H9 (cell line): ENCODE results near the gene KRTAP5-9. TPM values are rescaled to one million over a fixed set of nuclear protein-coding genes. Genes with fewer than 3 reads are reported as not detected.

ENCODE experiments used
- DNase-seq: peaks from one replicate; pipeline ENCODE4 v3.0.0-alpha.2; 2017
- H2AFZ ChIP-seq: one replicate; pipeline ENCODE4 v1.6.1; 2013; ENCODE audit warnings: mild to moderate bottlenecking, low read length, control low read depth, moderate library complexity
- H2AK5ac ChIP-seq: 2 replicates; pipeline ENCODE4 v1.6.1; 2013; ENCODE audit warnings: low read length, control low read depth, mixed read lengths; ENCODE audit not compliant: insufficient read length
- H2BK120ac ChIP-seq: one replicate; pipeline ENCODE4 v1.6.1; 2013; ENCODE audit warnings: low read depth, mild to moderate bottlenecking, low read length, control low read depth, inconsistent platforms; ENCODE audit not compliant: poor library complexity, severe bottlenecking
- H2BK12ac ChIP-seq: 2 replicates; pipeline ENCODE4 v1.6.1; 2013; ENCODE audit warnings: low read length, control low read depth, mixed read lengths, low read depth; ENCODE audit not compliant: insufficient read length
- H2BK15ac ChIP-seq: 2 replicates; pipeline ENCODE4 v1.6.1; 2013; ENCODE audit warnings: low read depth, low read length, control low read depth
- H2BK20ac ChIP-seq: one replicate; pipeline ENCODE4 v1.6.1; 2013; ENCODE audit warnings: low read depth, mild to moderate bottlenecking, low read length, control low read depth, inconsistent platforms; ENCODE audit not compliant: poor library complexity, severe bottlenecking
- H2BK5ac ChIP-seq: 2 replicates; pipeline ENCODE4 v1.6.1; 2013; ENCODE audit warnings: low read length, control low read depth, mixed read lengths; ENCODE audit not compliant: insufficient read length
- H3K14ac ChIP-seq: 2 replicates; pipeline ENCODE4 v1.6.1; 2013; ENCODE audit warnings: low read length, control low read depth; ENCODE audit not compliant: insufficient read depth
- H3K18ac ChIP-seq: 2 replicates; pipeline ENCODE4 v1.6.1; 2013; ENCODE audit warnings: low read depth, mild to moderate bottlenecking, mixed read lengths, low read length, control low read depth; ENCODE audit not compliant: insufficient read length
- H3K23ac ChIP-seq: 2 replicates; pipeline ENCODE4 v1.6.1; 2013; ENCODE audit warnings: low read length, control low read depth, mixed read lengths, low read depth; ENCODE audit not compliant: insufficient read length
- H3K23me2 ChIP-seq: 2 replicates; pipeline ENCODE4 v1.6.1; 2013; ENCODE audit warnings: low read depth, mild to moderate bottlenecking, mixed read lengths, low read length, control low read depth; ENCODE audit not compliant: insufficient read length, poor library complexity, severe bottlenecking
- H3K27ac ChIP-seq: 2 replicates; pipeline ENCODE4 v1.5.1; 2013; ENCODE audit warnings: low read length, control low read depth, mixed read lengths, low read depth; ENCODE audit not compliant: insufficient read length
- H3K27me3 ChIP-seq: 2 replicates; pipeline ENCODE4 v1.6.1; 2013; ENCODE audit warnings: low read length, control low read depth, inconsistent platforms; ENCODE audit not compliant: insufficient read depth
- H3K4ac ChIP-seq: 2 replicates; pipeline ENCODE4 v1.6.1; 2013; ENCODE audit warnings: low read depth, mild to moderate bottlenecking, control low read depth, inconsistent platforms, low read length, moderate library complexity
- H3K4me1 ChIP-seq: 2 replicates; pipeline ENCODE4 v1.6.1; 2013; ENCODE audit warnings: low read length, control low read depth, inconsistent platforms; ENCODE audit not compliant: insufficient read depth
- H3K4me2 ChIP-seq: 2 replicates; pipeline ENCODE4 v1.6.1; 2013; ENCODE audit warnings: low read length, control low read depth, mixed read lengths; ENCODE audit not compliant: insufficient read length, insufficient read depth
- H3K56ac ChIP-seq: 2 replicates; pipeline ENCODE4 v1.6.1; 2013; ENCODE audit warnings: low read depth, mild to moderate bottlenecking, mixed read lengths, low read length, control low read depth; ENCODE audit not compliant: insufficient read length
- H3K79me1 ChIP-seq: 2 replicates; pipeline ENCODE4 v1.6.1; 2013; ENCODE audit warnings: low read depth, mild to moderate bottlenecking, moderate library complexity, low read length, control low read depth, inconsistent platforms; ENCODE audit not compliant: insufficient read depth, poor library complexity, severe bottlenecking
- H3K79me2 ChIP-seq: 2 replicates; pipeline ENCODE4 v1.6.1; 2013; ENCODE audit warnings: low read length, control low read depth, inconsistent platforms; ENCODE audit not compliant: insufficient read depth
- H3K9ac ChIP-seq: 2 replicates; pipeline ENCODE4 v1.6.1; 2013; ENCODE audit warnings: low read length, control low read depth, mixed read lengths; ENCODE audit not compliant: insufficient read length; ENCODE audit errors: extremely low read depth
- H3K9me3 ChIP-seq: one replicate; pipeline ENCODE4 v1.6.1; 2013; ENCODE audit warnings: low read depth, low read length, inconsistent platforms; ENCODE audit not compliant: control insufficient read depth
- H3T11ph ChIP-seq: one replicate; pipeline ENCODE4 v1.6.1; 2013; ENCODE audit warnings: mild to moderate bottlenecking, low read length, control low read depth, inconsistent platforms
- H4K20me1 ChIP-seq: one replicate; pipeline ENCODE4 v1.6.1; 2013; ENCODE audit not compliant: control insufficient read depth, insufficient read length, insufficient read depth
- H4K5ac ChIP-seq: 2 replicates; pipeline ENCODE4 v1.6.1; 2013; ENCODE audit warnings: low read depth, mild to moderate bottlenecking, mixed read lengths, low read length, control low read depth; ENCODE audit not compliant: insufficient read length
- H4K8ac ChIP-seq: replicated peaks from 2 replicates; pipeline ENCODE4 v1.6.1; 2013; ENCODE audit warnings: low read length, control low read depth, mixed read lengths, low read depth; ENCODE audit not compliant: insufficient read length
- H4K91ac ChIP-seq: 2 replicates; pipeline ENCODE4 v1.6.1; 2013; ENCODE audit warnings: low read depth, mild to moderate bottlenecking, moderate library complexity, mixed read lengths, low read length, control low read depth; ENCODE audit not compliant: insufficient read length
- H3K27ac Mint-ChIP-seq, 3 experiments: 2 replicates in 2 of 3; 3 replicates in 1 of 3; pipeline ENCODE4 v1.8.0; 2020 to 2021; ENCODE audit warnings: mixed read lengths in 3 of 3, mild to moderate bottlenecking in 1 of 3, moderate library complexity in 1 of 3
- H3K27me3 Mint-ChIP-seq: 2 replicates; pipeline ENCODE4 v1.8.0; 2021; ENCODE audit warnings: low read depth, mild to moderate bottlenecking, moderate library complexity, mixed read lengths
- H3K36me3 Mint-ChIP-seq, 3 experiments: 2 replicates in 2 of 3; 3 replicates in 1 of 3; pipeline ENCODE4 v1.8.0; 2020 to 2021; ENCODE audit warnings: low read depth in 3 of 3, mixed read lengths in 3 of 3; ENCODE audit not compliant: insufficient read depth in 1 of 3
- H3K4me1 Mint-ChIP-seq, 2 experiments: 2 replicates each; pipeline ENCODE4 v1.8.0; 2020; ENCODE audit warnings: mixed read lengths in 2 of 2
- H3K4me3 Mint-ChIP-seq, 2 experiments: 2 replicates in 1 of 2; 3 replicates in 1 of 2; pipeline ENCODE4 v1.8.0; 2020 to 2021; ENCODE audit warnings: mild to moderate bottlenecking in 2 of 2, mixed read lengths in 2 of 2, moderate library complexity in 1 of 2
- H3K9me3 Mint-ChIP-seq, 2 experiments: 2 replicates in 1 of 2; 3 replicates in 1 of 2; pipeline ENCODE4 v1.8.0; 2020; ENCODE audit warnings: mild to moderate bottlenecking in 2 of 2, mixed read lengths in 2 of 2, moderate library complexity in 1 of 2
- WGBS: extraction: QIAGEN DNeasy Blood & Tissue Kit; methylation state at CpG from one replicate; pipeline ENCODE4 v1.1.7; 2013; ENCODE audit warnings: missing lambda C conversion rate, low lambda C conversion rate, mixed read lengths; ENCODE audit not compliant: insufficient read length; ENCODE audit errors: extremely low coverage; 5-methylcytosine and 5-hydroxymethylcytosine counted together
- total RNA-seq: library from RNA; stranded (reverse); gene quantifications from 2 replicates; pipeline ENCODE4 v1.2.1, GENCODE V29; 2021
- TF ChIP-seq, protein P1 (sequence below): fragments of 200-600 bp; sonication (generic); conservative IDR thresholded peaks from 3 replicates; pipeline ENCODE4 v1.8.0; 2021; ENCODE audit warnings: antibody characterized with exemption, mild to moderate bottlenecking

The KRTAP5-9 gene
- total RNA-seq, 1 experiment from 2014 or later, result not detected

DNA sequence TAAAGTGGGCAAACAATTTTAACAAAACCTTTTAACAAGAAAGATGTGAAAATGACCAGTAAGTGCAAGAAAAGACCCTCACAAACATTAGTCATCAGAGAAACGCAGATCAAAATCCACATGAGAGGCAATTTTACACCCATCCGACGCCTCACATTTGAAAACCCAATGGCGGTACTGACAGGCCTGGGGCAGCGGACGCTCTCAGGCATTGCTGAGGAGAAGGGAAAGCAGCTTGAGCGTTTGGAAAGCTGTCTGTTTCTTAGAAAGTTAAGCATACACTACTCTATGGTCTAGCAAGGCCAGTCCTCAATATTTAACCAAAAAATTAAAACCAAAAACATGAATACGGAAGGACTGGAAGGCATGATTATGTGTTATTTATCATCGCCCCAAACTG, 12.4 kb upstream of the KRTAP5-9 start:
- Histone ChIP-seq H4K91ac (no peak overlapping the region), H2BK120ac (no peak overlapping the region), H3K18ac (no peak overlapping the region), H3K9ac (no peak overlapping the region), H2BK5ac (no peak overlapping the region), H2AFZ (no peak overlapping the region), H2AK5ac (no peak overlapping the region), H3K27me3 (no peaks in the 10 kb centered on the region), H3K4me2 (no peak overlapping the region), H2BK15ac (no peak overlapping the region), H3K79me1 (no peaks in the 10 kb centered on the region), H3K14ac (no peak overlapping the region), H4K8ac (no peak overlapping the region), H2BK12ac (no peak overlapping the region), H3K9me3 (no peaks in the 10 kb centered on the region), H3K23ac (no peak overlapping the region), H4K20me1 (no peaks in the 10 kb centered on the region), H3K79me2 (no peaks in the 10 kb centered on the region), H2BK20ac (no peak overlapping the region), H3K4ac (no peak overlapping the region), H4K5ac (no peak overlapping the region), H3K56ac (no peak overlapping the region), H3T11ph (no peak overlapping the region), H3K23me2 (no peaks in the 10 kb centered on the region), H3K27ac (no peak overlapping the region), H3K4me1 (no peaks in the 10 kb centered on the region)
- Mint-ChIP-seq H3K36me3 (peaks cover 3 to 4% (median 4%) of the 10 kb centered on the region in 3 experiments; a peak in 6 of 7 replicates), H3K4me3 (no peak overlapping the region), H3K4me1 (no peaks in the 10 kb centered on the region), H3K9me3 (peaks cover 3 to 4% of the 10 kb centered on the region in 2 experiments), H3K27me3 (peaks cover 7% of the 10 kb centered on the region), H3K27ac (no peak overlapping the region; a peak in 1 of 7 replicates)
- no peak for DNase-seq
- TF ChIP-seq, protein P1, sequence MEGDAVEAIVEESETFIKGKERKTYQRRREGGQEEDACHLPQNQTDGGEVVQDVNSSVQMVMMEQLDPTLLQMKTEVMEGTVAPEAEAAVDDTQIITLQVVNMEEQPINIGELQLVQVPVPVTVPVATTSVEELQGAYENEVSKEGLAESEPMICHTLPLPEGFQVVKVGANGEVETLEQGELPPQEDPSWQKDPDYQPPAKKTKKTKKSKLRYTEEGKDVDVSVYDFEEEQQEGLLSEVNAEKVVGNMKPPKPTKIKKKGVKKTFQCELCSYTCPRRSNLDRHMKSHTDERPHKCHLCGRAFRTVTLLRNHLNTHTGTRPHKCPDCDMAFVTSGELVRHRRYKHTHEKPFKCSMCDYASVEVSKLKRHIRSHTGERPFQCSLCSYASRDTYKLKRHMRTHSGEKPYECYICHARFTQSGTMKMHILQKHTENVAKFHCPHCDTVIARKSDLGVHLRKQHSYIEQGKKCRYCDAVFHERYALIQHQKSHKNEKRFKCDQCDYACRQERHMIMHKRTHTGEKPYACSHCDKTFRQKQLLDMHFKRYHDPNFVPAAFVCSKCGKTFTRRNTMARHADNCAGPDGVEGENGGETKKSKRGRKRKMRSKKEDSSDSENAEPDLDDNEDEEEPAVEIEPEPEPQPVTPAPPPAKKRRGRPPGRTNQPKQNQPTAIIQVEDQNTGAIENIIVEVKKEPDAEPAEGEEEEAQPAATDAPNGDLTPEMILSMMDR, result no peak
- WGBS, result no CpG with 5 or more reads among the region's 9 CpGs
